Right lobe of liver (tissue), 6 donors: ENCODE data around the gene PKD1. TPM values are rescaled to one million over a fixed set of nuclear protein-coding genes. Genes with fewer than 3 reads are reported as not detected.
"Not testable (repeated sequence)": the region's sequence is repeated elsewhere in the genome, so short reads cannot be mapped to it uniquely, and the experiment has no call there.

ENCODE experiments used
- ATAC-seq, 4 donors: fragments of 200-7000 bp; cut with Tn5 transposase; one replicate each; pipeline ENCODE4 v1.9.1; 2020; ENCODE audit warnings: mild to moderate bottlenecking in 4 of 4, moderate library complexity in 4 of 4
- DNase-seq, 3 donors: peaks; one replicate each; pipeline ENCODE4 v3.0.0-alpha.2; 2020
- H3K27ac ChIP-seq, 3 donors: fragments of 200-600 bp; one replicate each; pipeline ENCODE4 v1.8.0; 2022
- H3K27me3 ChIP-seq, 2 donors: fragments of 200-600 bp; one replicate each; pipeline ENCODE4 v1.8.0; 2022
- H3K36me3 ChIP-seq, 4 donors: fragments of 200-600 bp; sonication (generic) in 1 of 4; one replicate each; pipeline versions ENCODE4 v1.5.1 to v1.8.0; 2017 to 2022; ENCODE audit warnings: control low read depth in 1 of 4
- H3K4me1 ChIP-seq, 4 donors: fragments of 200-600 bp; sonication (generic) in 1 of 4; one replicate each; pipeline versions ENCODE4 v1.5.1 to v1.8.0; 2017 to 2022; ENCODE audit warnings: control low read depth in 1 of 4
- H3K4me3 ChIP-seq, 3 donors: fragments of 200-600 bp; one replicate each; pipeline ENCODE4 v1.8.0; 2022
- H3K9me3 ChIP-seq, 4 donors: fragments of 200-600 bp; sonication (generic) in 1 of 4; one replicate each; pipeline versions ENCODE4 v1.5.1 to v1.8.0; 2017 to 2022; ENCODE audit warnings: control low read depth in 1 of 4
- CTCF ChIP-seq, 4 donors: fragments of 200-600 bp in 3 of 4; fragments of 450-650 bp in 1 of 4; IDR thresholded peaks; one replicate each; pipeline versions ENCODE4 v1.5.1 to v1.8.0; 2016 to 2022; ENCODE audit warnings: antibody characterized with exemption in 4 of 4, mild to moderate bottlenecking in 2 of 4
- POLR2A ChIP-seq: fragments of 450-650 bp; IDR thresholded peaks from one replicate; pipeline ENCODE4 v1.6.1; 2017; ENCODE audit warnings: antibody characterized with exemption, mild to moderate bottlenecking
- WGBS: methylation state at CpG from one replicate; pipeline ENCODE4 v1.1.6; 2018; ENCODE audit warnings: low coverage, low lambda C conversion rate; ENCODE audit not compliant: insufficient coverage; ENCODE audit errors: missing lambda C conversion rate; 5-methylcytosine and 5-hydroxymethylcytosine counted together
- intact Hi-C, 2 donors: fragments of 100-400 bp; cut with DNase I; formaldehyde crosslinking; loops; one replicate each; pipeline versions ENCODE4 v1.11.2 to v1.14.1; 2022
- total RNA-seq, 6 experiments: library from RNA; depleted of rRNA in 2 of 6; stranded (reverse); fragments of >200 nt in 2 of 6; fragmentation: NEBNext Ultra II Directional in 3 of 6; extraction: Animal tissue kit (Norgen Biotek cat#: 25700) in 3 of 6; gene quantifications; one replicate each; pipeline versions ENCODE4 v1.1.0 to v1.2.4, GENCODE V29; 2016 to 2023
- donor health status: DM: no; HTN: yes; CAD: no.
- donor health status: DM: no; HTN: no; CAD: no.
- donor health status: DM: no; HTN: no; CAD: no.
- donor health status: DM: no; HTN: yes; CAD: no.
- donor health status: DM: no; HTN: yes; CAD: no.

PKD1 gene
- total RNA-seq, 6 experiments from 2014 or later = 28.5 to 58.2 (median 42.8) TPM

GRCh38 chr16:2143878-2144485 is 8.3 kb upstream of the PKD1 start:
- intact Hi-C loops = no loop called here

GRCh38 chr16:2142942-2143877 is 7.5 kb upstream of the PKD1 start:
- Histone ChIP-seq H3K4me3 (no peak overlapping the region), H3K36me3 (no peaks in the 10 kb centered on the region), H3K27me3 (no peaks in the 10 kb centered on the region), H3K4me1 (peaks cover 0 to 18% (median 9%) of the 10 kb centered on the region in 4 donors), H3K27ac (no peak overlapping the region), H3K9me3 (no peaks in the 10 kb centered on the region)
- intact Hi-C loops = no loop called here
- TF ChIP-seq CTCF (IDR thresholded peaks at IDR 0.05) = no peak
- no peak for TF ChIP-seq POLR2A
- WGBS = 76% methylated on average over 14 of the region's 31 CpGs
- DNase-seq (peak in 1 of 3 donors; percentile 18), ATAC-seq (no peak)

More at GRCh38 chr16:2143878-2144485, 8.3 kb upstream of the PKD1 start:
- Histone ChIP-seq H3K36me3 (no peaks in the 10 kb centered on the region), H3K9me3 (no peaks in the 10 kb centered on the region), H3K27me3 (no peaks in the 10 kb centered on the region), H3K4me3 (no peak overlapping the region), H3K27ac (no peak overlapping the region), H3K4me1 (peaks cover 0 to 22% (median 10%) of the 10 kb centered on the region in 4 donors)
- 60% methylated on average over 1 of the region's 17 CpGs for WGBS
- DNase-seq (peak in 1 of 3 donors; percentile 15), ATAC-seq (no peak)
- no peak for TF ChIP-seq POLR2A
- no peak for TF ChIP-seq CTCF (IDR thresholded peaks at IDR 0.05)

DNA sequence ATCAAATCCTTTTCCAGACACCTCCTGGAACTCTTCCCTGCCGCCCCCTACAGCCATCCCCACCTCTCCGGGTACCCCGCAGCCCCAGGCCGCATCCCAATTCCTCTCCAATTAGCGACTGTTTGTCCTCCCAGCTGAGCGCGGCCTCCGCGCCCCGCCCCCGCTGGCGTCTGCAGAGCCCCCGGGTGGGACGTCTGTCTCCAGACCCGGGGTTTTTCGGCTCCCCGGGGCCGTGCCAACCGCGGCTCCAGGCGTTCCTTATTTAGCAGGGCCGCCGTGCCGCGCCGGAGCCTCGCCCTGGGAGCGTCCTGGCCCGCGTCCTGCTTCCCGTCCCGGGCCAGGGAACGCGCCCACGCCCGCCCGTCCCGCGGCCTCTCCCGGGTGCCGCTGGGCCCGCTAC is 627 bp downstream of the PKD1 start:
- H3K27ac ChIP-seq, ATAC-seq, H3K4me1 ChIP-seq, H3K9me3 ChIP-seq, H3K36me3 ChIP-seq, H3K27me3 ChIP-seq, intact Hi-C loops: not testable (repeated sequence)
- DNase-seq = peak in 1 of 3 donors; percentile 47
- peak overlapping the region; percentile 38 to 49 (median 44) for H3K4me3 ChIP-seq
- WGBS = 0% methylated on average over 14 of the region's 42 CpGs

DNA sequence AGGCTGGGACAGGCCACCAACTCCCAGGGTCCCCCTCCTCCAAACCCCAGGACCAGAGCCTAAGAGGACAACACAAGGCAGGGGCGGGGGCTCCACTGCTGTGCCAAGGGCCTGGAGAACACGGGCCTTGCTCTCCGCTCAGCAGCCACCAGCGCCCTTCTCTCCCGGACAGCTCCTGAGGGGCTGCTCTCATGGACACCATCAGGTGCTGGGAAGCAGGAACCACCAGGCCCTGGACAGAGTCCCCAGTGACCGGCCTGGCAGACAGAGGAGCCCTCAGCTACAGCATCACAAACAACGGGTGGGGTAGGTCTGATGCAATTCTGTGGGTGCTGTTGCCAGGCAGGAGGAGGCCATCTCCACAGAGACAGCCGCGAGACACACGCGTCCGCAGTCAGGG is 1.9 kb downstream of the PKD1 start:
- ATAC-seq, DNase-seq, H3K9me3 ChIP-seq, H3K4me1 ChIP-seq, H3K4me3 ChIP-seq, H3K27ac ChIP-seq, H3K36me3 ChIP-seq, H3K27me3 ChIP-seq, intact Hi-C loops: not testable (repeated sequence)
- WGBS = no CpG with 5 or more reads among the region's 12 CpGs

DNA sequence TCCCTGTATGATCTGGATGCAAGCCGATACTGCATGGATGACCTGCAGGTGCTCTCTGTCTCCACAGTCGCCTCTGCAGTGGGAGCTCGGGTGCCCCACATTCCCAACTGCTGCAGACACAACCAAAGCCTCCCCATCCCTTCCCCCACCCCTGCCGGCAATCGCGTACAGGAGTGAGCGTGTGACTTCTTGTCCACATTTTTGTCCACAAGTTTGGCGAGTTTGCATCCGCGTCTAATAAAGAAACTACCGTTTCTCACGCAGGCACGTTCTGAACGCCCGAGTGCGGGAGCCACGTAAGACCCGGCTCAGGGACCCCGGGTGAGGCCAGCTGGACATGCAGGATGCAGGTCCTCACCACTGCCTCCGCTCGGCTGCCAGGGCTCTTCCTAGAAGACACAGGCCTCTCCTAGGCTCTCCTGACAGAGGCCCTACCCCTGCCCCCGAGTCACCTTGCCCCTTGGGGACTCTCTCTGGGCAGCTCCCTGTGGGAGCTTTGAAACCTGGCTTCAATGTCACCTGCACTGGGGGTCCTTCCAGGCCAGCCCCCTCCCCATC is 5.7 kb downstream of the PKD1 start:
- H3K27ac ChIP-seq, H3K4me3 ChIP-seq, DNase-seq, intact Hi-C loops, H3K27me3 ChIP-seq, H3K4me1 ChIP-seq, H3K36me3 ChIP-seq, H3K9me3 ChIP-seq, ATAC-seq: not testable (repeated sequence)
- WGBS = 87% methylated on average over 15 of the region's 22 CpGs

- H3K4me3 ChIP-seq, DNase-seq, ATAC-seq, H3K4me1 ChIP-seq, H3K27ac ChIP-seq, H3K27me3 ChIP-seq, H3K36me3 ChIP-seq, H3K9me3 ChIP-seq, intact Hi-C loops: not testable (repeated sequence)
- WGBS = 68% methylated on average over 4 of the region's 11 CpGs
These were observed 6.4 kb downstream of the PKD1 start for GRCh38 chr16:2129251-2129650.

GRCh38 chr16:2127630-2128280 is 7.9 kb downstream of the PKD1 start:
- ATAC-seq = peak; percentile 51 to 63 (median 61)
- DNase-seq, H3K9me3 ChIP-seq, H3K4me3 ChIP-seq, intact Hi-C loops, H3K27me3 ChIP-seq, H3K36me3 ChIP-seq, H3K27ac ChIP-seq, H3K4me1 ChIP-seq: not testable (repeated sequence)
- 17% methylated on average over 3 of the region's 3 CpGs for WGBS

- H3K4me1 ChIP-seq, H3K36me3 ChIP-seq, H3K27me3 ChIP-seq, H3K27ac ChIP-seq, intact Hi-C loops, H3K4me3 ChIP-seq, H3K9me3 ChIP-seq: not testable (repeated sequence)
- DNase-seq = peak in 1 of 3 donors; percentile 67
- ATAC-seq = peak in 2 of 4 donors; percentile 1 to 21
- WGBS = 100% methylated on average over 8 of the region's 31 CpGs
These were observed 8.7 kb downstream of the PKD1 start for GRCh38 chr16:2126928-2127556.
